H4 (cell line): ENCODE data around the gene OTOGL. TPM values are rescaled to one million over a fixed set of nuclear protein-coding genes. Genes with fewer than 3 reads are reported as not detected.
"Not testable (repeated sequence)": the region's sequence is repeated elsewhere in the genome, so short reads cannot be mapped to it uniquely, and the experiment has no call there.

Source experiments
- DNase-seq: peaks from one replicate; pipeline ENCODE4 v3.0.0-alpha.2; 2015; ENCODE audit warnings: low spot score
- total RNA-seq: library from RNA; depleted of rRNA; stranded (reverse); fragments of >200 nt; shearing (Covaris generic); gene quantifications from 2 replicates; pipeline ENCODE4 v1.2.3, GENCODE V29; 2014

OTOGL gene
- total RNA-seq, 1 experiment from 2014 or later = 0.17 TPM

- no peak for DNase-seq
These were observed 172.4 kb downstream of the OTOGL start for GRCh38 chr12:80271780-80272179.

GRCh38 chr12:80272387-80272915 lies 173.1 kb downstream of the OTOGL start:
- no peak for DNase-seq

- no peak for DNase-seq
These were observed 173.8 kb downstream of the OTOGL start for GRCh38 chr12:80273144-80273543.

GRCh38 chr12:80277732-80278131 lies 178.4 kb downstream of the OTOGL start:
- DNase-seq = no peak

- no peak for DNase-seq
These were observed 182.9 kb downstream of the OTOGL start for GRCh38 chr12:80282226-80282625.

- no peak for DNase-seq
These were observed 183.4 kb downstream of the OTOGL start for GRCh38 chr12:80282761-80283160.

GRCh38 chr12:80291108-80291754 lies 191.9 kb downstream of the OTOGL start:
- no peak for DNase-seq

- DNase-seq = no peak
These were observed 194.0 kb downstream of the OTOGL start for GRCh38 chr12:80293347-80293746.

GRCh38 chr12:80293759-80294158 lies 194.4 kb downstream of the OTOGL start:
- no peak for DNase-seq

- DNase-seq = no peak
These were observed 199.9 kb downstream of the OTOGL start for GRCh38 chr12:80299219-80299618.

GRCh38 chr12:80299976-80300375 lies 200.6 kb downstream of the OTOGL start:
- no peak for DNase-seq

GRCh38 chr12:80307436-80307835 lies 208.1 kb downstream of the OTOGL start:
- not testable (repeated sequence) for DNase-seq

- DNase-seq = no peak
These were observed 213.9 kb downstream of the OTOGL start for GRCh38 chr12:80313209-80313608.

GRCh38 chr12:80314741-80315140 lies 215.4 kb downstream of the OTOGL start:
- DNase-seq = no peak

- DNase-seq = no peak
These were observed 216.9 kb downstream of the OTOGL start for GRCh38 chr12:80316222-80316621.

GRCh38 chr12:80317307-80317706 lies 218.0 kb downstream of the OTOGL start:
- DNase-seq = no peak

GRCh38 chr12:80317899-80318298 lies 218.6 kb downstream of the OTOGL start:
- no peak for DNase-seq

- no peak for DNase-seq
These were observed 220.9 kb downstream of the OTOGL start for GRCh38 chr12:80320121-80320678.

GRCh38 chr12:80321653-80322052 lies 222.3 kb downstream of the OTOGL start:
- DNase-seq = no peak

- DNase-seq = no peak
These were observed 226.0 kb downstream of the OTOGL start for GRCh38 chr12:80325167-80325959.

- DNase-seq = no peak
These were observed 233.5 kb downstream of the OTOGL start for GRCh38 chr12:80332827-80333226.

GRCh38 chr12:80352474-80352873 lies 253.1 kb downstream of the OTOGL start:
- DNase-seq = no peak

GRCh38 chr12:80353254-80353653 lies 253.9 kb downstream of the OTOGL start:
- DNase-seq = peak; percentile 40
